ENCODE results near the gene EPB41L5.

DNA sequence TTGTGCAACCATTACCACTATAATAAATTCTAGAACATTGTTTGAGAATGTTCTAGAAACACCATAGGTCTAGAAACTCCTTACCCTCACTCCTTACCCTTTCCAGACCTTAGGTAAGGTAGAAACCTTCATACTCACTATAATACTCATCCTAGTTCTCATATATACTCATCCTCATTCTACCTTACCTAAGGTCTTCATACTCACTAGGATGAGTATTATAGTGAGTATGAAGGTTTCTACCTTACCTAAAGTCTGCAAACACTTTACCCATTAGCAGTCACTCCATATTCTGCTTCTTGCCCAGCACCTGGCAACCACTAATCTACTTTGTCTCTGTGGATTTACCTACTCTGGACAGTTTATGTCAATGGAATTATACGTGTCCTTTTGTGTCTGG lies 135.4 kb downstream of the EPB41L5 start:
- TF ChIP-seq, protein P1, sequence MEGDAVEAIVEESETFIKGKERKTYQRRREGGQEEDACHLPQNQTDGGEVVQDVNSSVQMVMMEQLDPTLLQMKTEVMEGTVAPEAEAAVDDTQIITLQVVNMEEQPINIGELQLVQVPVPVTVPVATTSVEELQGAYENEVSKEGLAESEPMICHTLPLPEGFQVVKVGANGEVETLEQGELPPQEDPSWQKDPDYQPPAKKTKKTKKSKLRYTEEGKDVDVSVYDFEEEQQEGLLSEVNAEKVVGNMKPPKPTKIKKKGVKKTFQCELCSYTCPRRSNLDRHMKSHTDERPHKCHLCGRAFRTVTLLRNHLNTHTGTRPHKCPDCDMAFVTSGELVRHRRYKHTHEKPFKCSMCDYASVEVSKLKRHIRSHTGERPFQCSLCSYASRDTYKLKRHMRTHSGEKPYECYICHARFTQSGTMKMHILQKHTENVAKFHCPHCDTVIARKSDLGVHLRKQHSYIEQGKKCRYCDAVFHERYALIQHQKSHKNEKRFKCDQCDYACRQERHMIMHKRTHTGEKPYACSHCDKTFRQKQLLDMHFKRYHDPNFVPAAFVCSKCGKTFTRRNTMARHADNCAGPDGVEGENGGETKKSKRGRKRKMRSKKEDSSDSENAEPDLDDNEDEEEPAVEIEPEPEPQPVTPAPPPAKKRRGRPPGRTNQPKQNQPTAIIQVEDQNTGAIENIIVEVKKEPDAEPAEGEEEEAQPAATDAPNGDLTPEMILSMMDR (IDR thresholded peaks at IDR 0.05), result no peak
- no peak for TF ChIP-seq POLR2A (IDR thresholded peaks at IDR 0.05)

Measured in breast epithelium (tissue), 3 donors.